AG08396 (cell line): ENCODE results near the gene PIGW.
"Not testable (repeated sequence)": the region's sequence is repeated elsewhere in the genome, so short reads cannot be mapped to it uniquely, and the experiment has no call there.

Experiments
- DNase-seq: peaks from one replicate; pipeline ENCODE4 v3.0.0; 2012; ENCODE audit warnings: low spot score, mixed read lengths

PIGW gene

DNA sequence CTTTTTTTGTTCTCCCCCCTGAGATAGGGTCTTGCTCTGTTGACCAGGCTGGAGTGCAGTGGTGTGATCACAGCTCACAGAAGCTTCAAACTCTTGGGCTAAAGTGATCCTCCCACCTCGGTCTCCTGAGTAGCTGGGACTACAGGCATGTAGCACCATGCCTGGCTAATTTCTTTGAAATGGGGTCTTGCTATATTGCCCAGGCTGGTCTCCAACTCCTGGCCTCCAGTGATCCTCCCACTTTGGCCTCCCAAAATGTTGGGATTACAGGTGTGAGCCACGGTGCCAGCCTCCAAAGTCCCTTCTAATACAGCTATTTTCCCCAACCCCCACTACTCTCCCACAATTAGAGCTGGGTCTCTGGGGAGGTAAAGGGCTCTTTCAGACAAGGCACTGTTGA is 26.3 kb upstream of the PIGW start:
- DNase-seq: not testable (repeated sequence)

DNA sequence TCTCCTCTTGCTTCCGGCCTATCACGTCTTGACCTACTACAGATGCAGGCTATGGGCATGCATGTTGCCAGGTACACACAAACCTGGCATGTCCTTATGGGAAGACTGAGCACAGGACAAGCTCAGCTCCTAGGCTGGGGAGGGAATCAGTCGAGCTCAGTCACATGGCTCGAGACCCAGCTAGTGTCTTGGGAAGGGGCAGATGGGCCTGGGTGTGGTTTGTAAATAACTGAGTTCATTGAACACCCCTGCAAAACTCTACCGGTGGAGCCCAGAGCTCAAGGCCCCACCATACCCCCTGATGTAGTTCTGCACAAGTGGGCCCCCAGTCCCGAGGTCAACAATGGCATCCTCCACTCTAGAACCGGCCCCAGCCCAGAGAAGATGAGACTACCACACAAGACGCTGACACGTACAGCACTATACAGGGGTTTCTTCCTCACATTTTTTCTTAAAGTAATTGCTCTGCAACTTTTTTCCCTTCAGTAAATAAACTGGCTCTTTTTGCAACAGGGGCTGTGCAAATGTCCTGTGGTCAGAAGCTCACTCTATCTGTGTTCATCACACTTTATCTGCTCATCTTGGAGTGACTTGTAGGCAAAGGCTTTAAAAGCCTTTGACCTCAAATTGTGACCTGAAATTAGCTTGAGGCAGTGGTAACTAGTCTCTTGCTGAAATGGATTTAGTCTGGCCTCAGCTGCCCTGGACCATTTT is 25.4 kb upstream of the PIGW start:
- no peak for DNase-seq

DNA sequence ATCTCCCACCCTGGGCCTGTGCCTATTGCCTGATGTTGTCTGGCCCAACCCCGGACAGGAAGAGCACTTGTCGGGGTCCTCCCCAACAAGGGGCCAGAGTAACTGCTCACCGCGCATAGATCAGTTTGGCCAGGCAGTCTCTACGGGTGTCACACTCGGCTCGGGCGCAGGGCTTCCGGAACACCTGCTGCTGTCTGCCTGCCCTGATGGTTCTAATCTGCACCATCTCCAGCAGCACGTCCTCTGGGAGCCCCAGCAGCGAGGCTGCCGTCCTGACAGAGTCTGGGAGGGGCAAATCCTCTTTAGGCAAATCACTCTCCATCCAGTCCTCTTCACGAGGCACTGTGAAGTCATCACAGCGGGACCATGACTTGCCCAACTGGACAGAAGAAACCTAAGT is 24.2 kb upstream of the PIGW start:
- DNase-seq: no peak

- no peak for DNase-seq
These were observed 23.6 kb upstream of the PIGW start for GRCh38 chr17:36511216-36511615.

DNA sequence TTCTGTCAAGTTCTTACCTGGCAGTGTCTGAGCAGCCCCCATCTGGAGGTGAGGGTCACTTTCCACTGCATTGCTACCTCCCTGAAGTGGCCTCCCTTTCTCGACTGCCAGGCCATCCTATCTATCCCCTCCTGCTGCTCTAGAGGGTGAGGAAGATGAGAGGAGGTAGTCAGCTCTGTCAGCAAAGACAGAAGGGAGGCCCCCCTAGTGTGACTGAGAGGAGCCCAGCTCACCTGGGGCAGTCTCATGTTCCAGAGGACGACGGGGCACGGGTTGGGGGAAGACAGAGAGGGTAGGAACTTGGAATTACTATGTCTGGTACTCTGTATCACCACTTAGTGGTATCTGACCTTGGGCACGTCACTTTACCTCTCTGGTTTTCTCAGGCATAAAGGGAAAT is 22.1 kb upstream of the PIGW start:
- DNase-seq: no peak

- no peak for DNase-seq
These were observed 19.9 kb upstream of the PIGW start for GRCh38 chr17:36514856-36515255.

DNA sequence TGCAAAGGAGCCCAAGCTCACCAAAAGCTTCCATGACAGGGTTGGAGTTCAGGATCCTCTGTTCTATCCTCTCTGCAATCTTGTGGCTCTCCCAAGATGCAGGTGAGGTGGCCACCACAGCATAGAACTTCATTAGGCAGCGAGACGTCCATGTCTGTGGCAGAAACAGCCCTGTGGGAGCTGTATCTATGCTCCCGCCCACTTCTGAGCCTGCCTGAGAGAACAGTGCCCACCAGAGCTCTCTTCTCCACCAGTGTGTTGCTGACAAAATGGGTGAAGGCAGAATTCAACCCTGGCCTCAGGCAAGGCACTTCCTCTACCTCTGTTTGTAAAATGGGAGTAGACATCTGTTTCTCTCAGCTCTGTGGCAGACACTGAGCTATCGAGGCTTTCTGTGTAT is 18.9 kb upstream of the PIGW start:
- DNase-seq: no peak

GRCh38 chr17:36523113-36523512 is 11.7 kb upstream of the PIGW start:
- no peak for DNase-seq

- DNase-seq: no peak
These were observed 10.3 kb upstream of the PIGW start for GRCh38 chr17:36524428-36524876.

DNA sequence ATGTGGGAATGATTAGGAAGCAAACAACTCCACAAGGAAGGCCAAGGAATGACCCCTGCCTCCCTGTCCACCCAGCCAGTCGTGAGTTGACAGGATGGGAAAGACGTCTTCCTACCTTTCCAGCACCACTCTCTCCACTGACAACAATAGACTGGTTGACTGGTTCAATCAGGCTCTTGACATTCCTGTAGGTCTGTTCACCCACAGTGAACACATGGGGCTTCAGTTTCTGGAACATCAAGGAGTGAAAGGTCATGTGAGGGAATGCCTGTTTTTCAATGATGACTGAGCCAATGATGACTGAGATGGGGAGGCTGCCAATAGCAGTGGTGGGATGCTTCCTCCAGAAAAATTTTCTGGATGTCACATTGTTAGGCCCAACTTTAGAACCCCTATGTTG is 9.7 kb upstream of the PIGW start:
- DNase-seq: peak; percentile 23

DNA sequence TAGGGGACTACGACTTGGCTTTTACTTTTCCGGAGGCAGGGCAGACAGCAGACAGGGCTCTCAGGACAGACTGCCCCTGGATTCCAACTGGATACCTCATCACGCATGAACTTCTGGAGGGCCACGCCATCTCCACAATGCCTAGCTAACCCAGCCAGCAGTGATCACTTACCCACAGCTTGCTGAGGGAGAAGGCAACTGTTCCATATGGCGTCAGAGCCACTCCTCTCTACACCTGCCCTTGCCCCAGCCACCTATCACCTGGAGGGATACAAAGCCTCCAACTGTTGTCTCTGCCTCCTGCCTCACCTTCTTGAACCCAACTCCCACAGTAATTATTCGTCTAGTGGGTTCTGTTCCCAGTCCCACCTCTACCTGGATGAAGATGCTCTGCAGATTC is 8.9 kb upstream of the PIGW start:
- DNase-seq: peak; percentile 3

- no peak for DNase-seq
These were observed 7.1 kb upstream of the PIGW start for GRCh38 chr17:36527621-36528250.

- peak; percentile 36 for DNase-seq
These were observed 5.7 kb upstream of the PIGW start for GRCh38 chr17:36529121-36529520.

DNA sequence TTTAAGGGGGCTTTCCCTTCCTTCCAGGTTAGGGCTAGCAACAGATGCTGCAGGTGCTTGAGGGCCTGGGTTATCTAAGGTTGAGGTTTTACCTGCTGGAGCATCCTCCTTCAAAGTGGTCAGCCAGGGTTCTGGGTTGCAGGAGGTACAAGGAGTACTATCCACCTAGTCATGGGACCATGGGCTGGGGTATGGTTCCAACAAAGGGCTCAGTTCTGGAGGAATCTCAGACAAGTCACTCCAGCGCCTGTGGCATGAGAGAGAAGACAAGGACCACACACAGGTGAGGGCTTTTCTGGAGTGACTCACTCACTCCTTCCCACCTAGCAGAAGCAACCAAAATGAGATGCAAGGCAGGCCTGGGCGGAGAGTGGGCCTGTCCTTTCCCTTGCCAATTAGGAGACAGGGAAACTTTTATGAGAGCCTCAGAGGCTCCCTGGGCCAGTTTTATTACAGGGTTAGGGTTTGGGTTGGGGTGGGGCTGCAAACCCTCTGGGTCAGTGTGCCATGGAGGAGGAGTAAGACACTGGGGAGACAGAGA is 2.3 kb upstream of the PIGW start:
- no peak for DNase-seq

DNA sequence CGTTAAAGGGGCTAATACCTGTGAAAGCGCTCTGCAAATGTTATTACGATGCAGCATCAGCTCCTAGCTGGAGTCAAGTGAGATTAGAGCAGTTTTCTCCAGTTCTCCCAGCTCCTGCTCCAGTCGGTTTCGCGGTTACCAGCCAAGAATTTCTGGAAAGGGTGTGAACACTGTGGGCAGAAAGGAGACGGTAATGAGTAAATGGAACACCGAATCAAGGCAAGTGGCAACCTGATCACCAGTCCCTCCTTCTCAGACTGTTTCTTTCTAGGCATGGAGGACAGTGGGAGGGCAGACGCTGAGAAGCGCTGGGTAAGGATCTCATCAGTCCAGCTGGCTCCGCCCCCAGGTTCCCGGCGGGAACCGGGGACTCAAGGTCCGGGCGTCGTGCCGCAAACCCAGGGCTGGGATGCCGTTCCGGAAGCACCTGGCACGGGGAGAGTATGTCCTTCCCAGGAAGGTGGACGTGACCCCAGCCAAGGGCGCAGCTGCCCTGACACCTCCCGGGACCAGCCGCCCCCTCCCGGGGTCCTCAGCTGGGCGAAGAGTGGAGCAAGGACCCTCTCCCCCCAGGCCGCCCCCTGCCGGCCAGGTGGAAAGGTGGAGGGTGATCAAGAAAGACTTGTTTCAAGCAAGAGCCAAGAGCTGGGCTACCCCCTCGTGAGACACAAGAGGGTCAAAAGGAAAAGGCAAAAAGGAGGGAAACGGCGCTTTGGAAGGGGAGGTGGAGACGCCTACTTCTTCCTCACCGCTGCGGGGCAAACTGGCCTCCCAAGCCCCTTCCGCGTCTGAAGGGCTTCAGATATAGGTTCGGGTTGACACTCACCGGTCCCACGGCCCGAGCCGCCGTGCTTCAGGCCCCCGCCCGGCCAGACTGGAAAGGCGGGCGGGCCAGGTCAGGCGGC is 600 bp upstream of the PIGW start:
- peak; percentile 69 for DNase-seq

DNA sequence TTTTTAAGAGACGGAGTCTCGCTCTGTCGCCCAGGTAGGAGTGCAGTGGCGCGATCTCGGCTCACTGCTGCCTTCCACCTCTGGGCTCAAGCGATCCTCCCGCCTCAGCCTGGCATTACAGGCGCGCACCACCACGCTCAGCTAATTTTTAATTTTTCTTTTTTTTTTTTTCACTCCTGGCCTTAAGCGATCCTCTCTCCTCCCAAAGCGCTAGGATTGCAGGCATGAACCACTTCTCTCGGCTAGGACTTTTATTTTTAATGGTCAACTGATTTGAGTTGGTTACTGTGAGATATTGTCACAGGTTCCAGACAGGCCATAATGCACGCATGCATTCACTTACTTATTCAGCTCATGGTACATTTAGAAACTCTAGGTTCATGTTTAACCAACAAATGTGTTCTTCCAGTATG is 888 bp downstream of the PIGW start:
- no peak for DNase-seq

DNA sequence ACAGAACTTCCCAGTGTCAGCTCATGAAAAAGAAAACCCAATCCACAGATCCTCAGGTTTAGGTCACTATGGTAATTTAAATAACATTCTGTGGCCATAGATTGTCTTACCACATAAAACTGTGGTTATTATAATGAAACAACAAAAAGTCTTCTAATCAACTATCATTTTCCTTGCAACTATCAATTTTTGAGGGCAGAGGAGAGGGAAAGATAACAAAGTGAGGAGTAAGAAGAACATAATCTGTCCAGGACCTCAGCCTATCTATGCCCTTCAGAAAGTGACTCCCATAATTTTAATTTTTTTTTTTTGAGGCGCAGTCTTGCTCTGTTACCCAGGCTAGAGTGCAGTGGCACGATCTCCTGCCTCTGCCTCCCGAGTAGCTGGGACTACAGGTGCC is 5.9 kb downstream of the PIGW start:
- DNase-seq: no peak

DNA sequence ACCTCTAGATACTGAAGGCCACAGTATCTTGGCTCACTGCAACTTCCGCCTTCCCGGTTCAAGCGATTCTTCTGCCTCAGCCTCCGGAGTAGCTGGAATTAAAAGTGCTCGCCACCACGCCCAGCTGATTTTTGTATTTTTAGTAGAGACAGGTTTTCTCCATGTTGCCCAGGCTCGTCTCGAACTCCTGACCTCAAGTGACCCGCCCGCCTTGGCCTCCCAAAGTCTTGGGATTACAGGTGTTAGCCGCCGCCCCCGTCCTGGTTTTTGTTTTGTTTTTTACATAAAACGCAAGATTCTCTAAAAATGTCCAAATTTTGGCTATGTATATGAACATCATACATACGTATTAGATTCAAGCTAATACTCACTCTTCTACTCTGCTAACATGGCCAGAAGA is 8.0 kb downstream of the PIGW start:
- no peak for DNase-seq

GRCh38 chr17:36544044-36544306 is 9.2 kb downstream of the PIGW start:
- peak; percentile 46 for DNase-seq

- DNase-seq: peak; percentile 96
These were observed 9.7 kb downstream of the PIGW start, which contains the start of gene GGNBP2 for GRCh38 chr17:36544307-36545076. Gene GGNBP2, plus strand, starts transcription at chr17:36544919. Its CDS starts 806 bp downstream, at chr17:36545725.

DNA sequence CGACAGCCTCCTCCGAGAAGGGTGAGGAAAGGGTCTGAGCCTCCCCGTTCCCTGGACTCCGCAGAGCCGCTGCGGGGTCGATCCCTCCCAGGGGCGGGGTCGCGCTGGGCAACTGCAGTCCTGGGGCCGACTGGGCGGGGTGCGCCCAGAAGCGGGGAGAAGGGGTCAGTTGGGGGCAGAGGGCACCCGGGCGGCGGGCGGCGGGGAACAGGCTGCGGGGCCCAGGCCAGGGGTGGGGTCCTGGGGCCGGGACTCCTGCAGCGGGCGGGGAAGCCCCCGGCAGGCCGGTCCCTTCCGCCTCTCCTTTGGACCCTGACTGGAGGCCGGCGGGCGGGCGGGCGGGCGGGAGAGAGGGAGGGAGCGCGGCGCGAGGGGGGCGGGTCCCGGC is 10.3 kb downstream of the PIGW start:
- DNase-seq: no peak
